GM12878 (cell line): ENCODE measurements around the gene PLCB4. TPM values are rescaled to one million over a fixed set of nuclear protein-coding genes. Genes with fewer than 3 reads are reported as not detected.

Source experiments
- ATAC-seq: fragments of 200-7000 bp; cut with Tn5 transposase; 3 replicates; pipeline ENCODE4 v1.9.1; 2020; ENCODE audit warnings: mild to moderate bottlenecking, moderate library complexity
- BruUV-seq: library from RNA; stranded (reverse); fragments of 400-500 nt; replicated peaks from 2 replicates; lab custom pipeline; 2021; lab: Mats Ljungman, UMichigan
- CTCF ChIA-PET: fragments of 300-600 bp; sonication (Branson Sonifier 250); formaldehyde crosslinking; extraction: SDS; loops from one replicate; lab custom pipeline; 2021; ENCODE audit warnings: inconsistent platforms; lab: Yijun Ruan, JAX
- POLR2A ChIA-PET: fragments of 350-600 bp; formaldehyde crosslinking; extraction: SDS; loops from one replicate; lab custom pipeline; 2021; ENCODE audit warnings: inconsistent platforms; lab: Charles Lee
- RAD21 ChIA-PET: fragments of 300-600 bp; sonication (Branson Sonifier 250); formaldehyde crosslinking; loops from one replicate; lab custom pipeline; 2023; ENCODE audit warnings: antibody characterized with exemption; ENCODE audit not compliant: unreplicated experiment; lab: Charles Lee
- SMC1A ChIA-PET: fragments of 300-600 bp; sonication (Branson Sonifier 250); formaldehyde crosslinking; loops from one replicate; lab custom pipeline; 2023; ENCODE audit not compliant: unreplicated experiment, uncharacterized antibody; lab: Charles Lee
- DNase-seq: peaks from one replicate; pipeline ENCODE4 v3.0.0-alpha.2; 2011; ENCODE audit warnings: low read depth, low spot score
- FAIRE-seq: peaks from 3 replicates; lab custom pipeline; 2011; peaks lifted over from hg19 to GRCh38; lab: Jason Lieb, UNC
- H2AFZ ChIP-seq: 2 replicates; pipeline ENCODE4 v1.6.0; 2011; ENCODE audit warnings: low read depth, low read length, control low read depth; ENCODE audit not compliant: control insufficient read depth
- H3K27ac ChIP-seq: 2 replicates; pipeline ENCODE4 v1.5.1; 2011; ENCODE audit warnings: control low read depth; ENCODE audit not compliant: control insufficient read depth, insufficient read depth
- H3K27me3 ChIP-seq, 2 experiments: replicated peaks in 1 of 2; 2 replicates each; pipeline versions ENCODE4 v1.6.0 to v1.6.1; 2011; ENCODE audit warnings: low read length in 1 of 2; ENCODE audit not compliant: control insufficient read depth in 2 of 2, insufficient read depth in 2 of 2
- H3K36me3 ChIP-seq, 2 experiments: 2 replicates each; pipeline ENCODE4 v1.5.1; 2011; ENCODE audit warnings: low read length in 1 of 2; ENCODE audit not compliant: control insufficient read depth in 2 of 2, insufficient read depth in 2 of 2
- H3K4me1 ChIP-seq: 2 replicates; pipeline ENCODE4 v1.6.1; 2011; ENCODE audit warnings: mild to moderate bottlenecking, low read length, moderate library complexity, mixed read lengths; ENCODE audit not compliant: control insufficient read depth, insufficient read depth
- H3K4me2 ChIP-seq: 2 replicates; pipeline ENCODE4 v1.6.0; 2011; ENCODE audit warnings: control low read depth; ENCODE audit not compliant: control insufficient read depth, insufficient read depth
- H3K4me3 ChIP-seq: fragments of 200-600 bp; sonication (generic); 2 replicates; pipeline ENCODE4 v1.5.1; 2016
- H3K79me2 ChIP-seq: 2 replicates; pipeline ENCODE4 v1.6.0; 2011; ENCODE audit warnings: low read length; ENCODE audit not compliant: control insufficient read depth, insufficient read depth
- H3K9ac ChIP-seq: 2 replicates; pipeline ENCODE4 v1.8.0; 2011; ENCODE audit warnings: low read length, control low read depth, mixed read lengths; ENCODE audit not compliant: control insufficient read depth, insufficient read depth
- H3K9me3 ChIP-seq: replicated peaks from 3 replicates; pipeline ENCODE4 v1.5.1; 2011; ENCODE audit warnings: mild to moderate bottlenecking, low read length; ENCODE audit not compliant: control insufficient read depth, insufficient read depth
- H4K20me1 ChIP-seq: 2 replicates; pipeline ENCODE4 v1.6.0; 2011; ENCODE audit not compliant: control insufficient read depth, insufficient read depth
- ATF3 ChIP-seq: IDR thresholded peaks from 2 replicates; pipeline ENCODE4 v1.6.1; 2011; ENCODE audit warnings: low read depth, mild to moderate bottlenecking, low read length, moderate library complexity, borderline replicate concordance; ENCODE audit errors: extremely low read depth
- CHD2 ChIP-seq: IDR thresholded peaks from 2 replicates; pipeline ENCODE4 v1.6.1; 2011; ENCODE audit warnings: low read depth, low read length, improper control_type of control experiment, borderline replicate concordance
- EGR1 ChIP-seq, 2 experiments: IDR thresholded peaks; 1 replicate in 1 of 2; 2 replicates in 1 of 2; pipeline ENCODE4 v1.6.1; 2011 to 2012; ENCODE audit warnings: low read depth in 2 of 2, low read length in 2 of 2, borderline replicate concordance in 1 of 2, mild to moderate bottlenecking in 1 of 2, moderate library complexity in 1 of 2
- FOS ChIP-seq: IDR thresholded peaks from 3 replicates; pipeline ENCODE4 v1.6.1; 2011; ENCODE audit warnings: borderline replicate concordance; ENCODE audit not compliant: insufficient read length; ENCODE audit errors: extremely low read depth
- JUNB ChIP-seq: IDR thresholded peaks from 2 replicates; pipeline ENCODE4 v1.6.1; 2016; ENCODE audit warnings: antibody characterized with exemption, mild to moderate bottlenecking
- MTA2 ChIP-seq: fragments of 450-650 bp; IDR thresholded peaks from 2 replicates; pipeline ENCODE4 v1.6.1; 2016; ENCODE audit warnings: low read depth, mild to moderate bottlenecking, moderate library complexity
- NR2F1 ChIP-seq: fragments of 450-650 bp; conservative IDR thresholded peaks from 2 replicates; pipeline ENCODE4 v1.6.1; 2017; ENCODE audit warnings: mild to moderate bottlenecking
- POLR2A ChIP-seq: IDR thresholded peaks from 2 replicates; pipeline ENCODE4 v1.6.1; 2011; ENCODE audit warnings: low read depth, mild to moderate bottlenecking, low read length
- POLR2AphosphoS2 ChIP-seq: IDR thresholded peaks from 2 replicates; pipeline ENCODE4 v1.6.1; 2011; ENCODE audit warnings: low read depth, mild to moderate bottlenecking, low read length, improper control_type of control experiment, moderate library complexity
- RAD51 ChIP-seq: fragments of 450-650 bp; IDR thresholded peaks from 2 replicates; pipeline ENCODE4 v1.6.1; 2016; ENCODE audit warnings: moderate library complexity, mild to moderate bottlenecking, inconsistent platforms
- RELB ChIP-seq: fragments of 450-650 bp; IDR thresholded peaks from 2 replicates; pipeline ENCODE4 v1.6.1; 2017; ENCODE audit warnings: low read depth, mild to moderate bottlenecking, moderate library complexity
- SMAD1 ChIP-seq: fragments of 450-650 bp; IDR thresholded peaks from 2 replicates; pipeline ENCODE4 v1.6.1; 2018; ENCODE audit warnings: mild to moderate bottlenecking, low read depth; ENCODE audit not compliant: partially characterized antibody
- SMAD5 ChIP-seq: IDR thresholded peaks from 2 replicates; pipeline ENCODE4 v1.6.1; 2016; ENCODE audit warnings: antibody characterized with exemption, low read depth
- SREBF1 ChIP-seq: IDR thresholded peaks from 2 replicates; pipeline ENCODE4 v1.6.1; 2012; ENCODE audit warnings: mild to moderate bottlenecking, low read length
- STAT1 ChIP-seq: fragments of 450-650 bp; conservative IDR thresholded peaks from 2 replicates; pipeline ENCODE4 v1.6.1; 2014; ENCODE audit warnings: antibody characterized with exemption, mild to moderate bottlenecking
- ZBED1 ChIP-seq: IDR thresholded peaks from 2 replicates; pipeline ENCODE4 v1.6.1; 2016; ENCODE audit warnings: borderline replicate concordance
- ZBTB33 ChIP-seq: fragments of 450-650 bp; IDR thresholded peaks from 2 replicates; pipeline ENCODE4 v1.6.1; 2017; ENCODE audit warnings: mild to moderate bottlenecking
- ZNF217 ChIP-seq: fragments of 450-650 bp; IDR thresholded peaks from 2 replicates; pipeline ENCODE4 v1.6.1; 2017; ENCODE audit warnings: antibody characterized with exemption, mild to moderate bottlenecking
- ZZZ3 ChIP-seq: IDR thresholded peaks from 2 replicates; pipeline ENCODE4 v1.6.1; 2011; ENCODE audit warnings: low read depth; ENCODE audit not compliant: control insufficient read depth, insufficient read length
- WGBS: methylation state at CpG from one replicate; pipeline ENCODE4 v1.1.6; 2016; ENCODE audit warnings: low lambda C conversion rate; ENCODE audit not compliant: insufficient replicate concordance, insufficient coverage; ENCODE audit errors: missing lambda C conversion rate; 5-methylcytosine and 5-hydroxymethylcytosine counted together
- in situ Hi-C: fragments of 300-500 bp; cut with MboI; formaldehyde crosslinking; loops from 9 replicates; pipeline ENCODE4 v1.14.3; 2018; ENCODE audit warnings: mixed read lengths
- intact Hi-C: fragments of 100-400 bp; cut with micrococcal nuclease; formaldehyde crosslinking; loops from one replicate; pipeline ENCODE4 v1.14.2; 2022; ENCODE audit not compliant: unreplicated experiment
- polyA plus RNA-seq, 11 experiments: library from polyadenylated mRNA; depleted of rRNA in 4 of 11; unstranded in 6 of 11; stranded (reverse) in 5 of 11; fragments of >200 nt; fragmentation: Nextera tagmentation in 4 of 11; fragmentation: Illumina TruSeq in 1 of 11; extraction: Ambion mirVana in 4 of 11; extraction: Trizol in 1 of 11; gene quantifications; 1 replicate in 1 of 11; 2 replicates in 10 of 11; pipeline versions ENCODE4 v1.2.1 to v1.2.3, GENCODE V29; 2011 to 2016; ENCODE audit warnings: inconsistent platforms in 2 of 11, missing spikeins in 2 of 11, low read depth in 1 of 11
- total RNA-seq, 4 experiments: library from RNA; depleted of rRNA in 3 of 4; stranded (reverse); fragments of >200 nt in 3 of 4; fragmentation: Illumina TruSeq in 1 of 4; extraction: Trizol in 1 of 4; gene quantifications; 2 replicates each; pipeline versions ENCODE4 v1.2.1 to v1.2.3, GENCODE V29; 2013 to 2021
- TF ChIP-seq, protein P1 (sequence below): IDR thresholded peaks from 2 replicates; pipeline ENCODE4 v1.6.1; 2012; ENCODE audit warnings: low read length, inconsistent platforms

PLCB4 gene
- total and polyA plus RNA-seq, 10 of the 15 experiments (the other 5 are each of a cell fraction or from before 2014, with no cell fraction given), result not detected

DNA sequence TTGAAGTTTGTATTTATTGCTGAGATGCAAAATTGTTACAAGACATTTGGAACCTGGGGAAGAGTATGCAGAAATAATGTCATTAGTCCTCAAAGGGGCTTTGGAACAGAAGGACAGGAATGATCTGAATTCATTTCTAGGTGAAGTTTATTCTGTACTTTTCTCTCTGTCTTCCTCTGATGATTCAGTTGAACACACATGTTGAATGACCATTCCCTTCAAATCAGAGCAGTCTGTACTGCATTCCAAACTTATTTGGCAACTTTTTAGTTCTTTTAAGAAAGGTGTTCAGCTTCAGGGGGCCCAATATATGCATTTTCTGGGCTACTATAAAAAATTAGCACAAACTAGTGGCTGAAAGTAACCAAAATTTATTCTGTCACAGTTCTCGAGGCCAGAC, 231.6 kb downstream of the PLCB4 start:
- Histone ChIP-seq H3K36me3 (no peaks in the 10 kb centered on the region), H2AFZ (no peak overlapping the region), H3K27me3 (no peaks in the 10 kb centered on the region), H3K27ac (no peak overlapping the region), H4K20me1 (no peaks in the 10 kb centered on the region), H3K9me3 (no peaks in the 10 kb centered on the region), H3K79me2 (no peaks in the 10 kb centered on the region), H3K9ac (no peak overlapping the region), H3K4me3 (no peak overlapping the region), H3K4me2 (no peak overlapping the region), H3K4me1 (no peaks in the 10 kb centered on the region)
- ChIA-PET RAD21 (no interaction called here), CTCF (no interaction called here), SMC1A (no interaction called here), POLR2A (no interaction called here)
- no peak for DNase-seq
- in situ Hi-C loops (no loop called here), intact Hi-C loops (no loop called here)
- no peak for ATAC-seq
- FAIRE-seq, result no peak
- BruUV-seq, result no TSS peak
- 0% methylated on average over 1 of the region's 1 CpG for WGBS
- TF ChIP-seq JUNB (no peak), POLR2AphosphoS2 (no peak), SREBF1 (no peak), NR2F1 (no peak), ZNF217 (no peak), ZBTB33 (no peak), ZBED1 (no peak), SMAD5 (no peak), EGR1 (IDR thresholded peaks at IDR 0.05; ENCODE audit: borderline replicate concordance in 1 of 2, low read depth in 2 of 2, low read length in 2 of 2) (no peak), MTA2 (no peak), ZZZ3 (no peak), FOS (no peak), SMAD1 (no peak), CHD2 (no peak), STAT1 (no peak), RELB (no peak), ATF3 (no peak), POLR2A (no peak), RAD51 (no peak)
- TF ChIP-seq, protein P1, sequence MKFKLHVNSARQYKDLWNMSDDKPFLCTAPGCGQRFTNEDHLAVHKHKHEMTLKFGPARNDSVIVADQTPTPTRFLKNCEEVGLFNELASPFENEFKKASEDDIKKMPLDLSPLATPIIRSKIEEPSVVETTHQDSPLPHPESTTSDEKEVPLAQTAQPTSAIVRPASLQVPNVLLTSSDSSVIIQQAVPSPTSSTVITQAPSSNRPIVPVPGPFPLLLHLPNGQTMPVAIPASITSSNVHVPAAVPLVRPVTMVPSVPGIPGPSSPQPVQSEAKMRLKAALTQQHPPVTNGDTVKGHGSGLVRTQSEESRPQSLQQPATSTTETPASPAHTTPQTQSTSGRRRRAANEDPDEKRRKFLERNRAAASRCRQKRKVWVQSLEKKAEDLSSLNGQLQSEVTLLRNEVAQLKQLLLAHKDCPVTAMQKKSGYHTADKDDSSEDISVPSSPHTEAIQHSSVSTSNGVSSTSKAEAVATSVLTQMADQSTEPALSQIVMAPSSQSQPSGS, result no peak
